IMR-90 (cell line): ENCODE results near the gene CENPVL2.
"Not testable (repeated sequence)": the region's sequence is repeated elsewhere in the genome, so short reads cannot be mapped to it uniquely, and the experiment has no call there.

ENCODE experiments used
- CEBPB ChIP-seq: IDR thresholded peaks from 2 replicates; pipeline ENCODE4 v1.6.1; 2012; ENCODE audit warnings: low read depth, low read length, improper control_type of control experiment
- CTCF ChIP-seq: conservative IDR thresholded peaks from 2 replicates; pipeline ENCODE4 v1.5.1; 2012; ENCODE audit warnings: mild to moderate bottlenecking, low read depth, low read length, improper control_type of control experiment
- FOS ChIP-seq: fragments of 150-350 bp; IDR thresholded peaks from 2 replicates; pipeline ENCODE4 v1.6.1; 2016; ENCODE audit warnings: low read depth, low read length
- MAFK ChIP-seq: IDR thresholded peaks from 2 replicates; pipeline ENCODE4 v1.6.1; 2012; ENCODE audit warnings: low read depth, low read length, improper control_type of control experiment
- MAZ ChIP-seq: IDR thresholded peaks from 2 replicates; pipeline ENCODE4 v1.6.1; 2012; ENCODE audit warnings: low read depth, mild to moderate bottlenecking, low read length, improper control_type of control experiment, moderate library complexity, borderline replicate concordance
- POLR2A ChIP-seq: IDR thresholded peaks from 2 replicates; pipeline ENCODE4 v1.6.1; 2012; ENCODE audit warnings: mild to moderate bottlenecking, low read depth, low read length
- RAD21 ChIP-seq: IDR thresholded peaks from 2 replicates; pipeline ENCODE4 v1.6.1; 2012; ENCODE audit warnings: low read length, improper control_type of control experiment
- RFX5 ChIP-seq: IDR thresholded peaks from 2 replicates; pipeline ENCODE4 v1.8.0; 2012; ENCODE audit warnings: low read depth, mild to moderate bottlenecking, low read length, moderate library complexity
- SMC3 ChIP-seq: fragments of 150-350 bp; IDR thresholded peaks from 2 replicates; pipeline ENCODE4 v1.6.1; 2016; ENCODE audit warnings: low read depth, mild to moderate bottlenecking, antibody characterized with exemption, low read length, moderate library complexity
- USF2 ChIP-seq: fragments of 150-350 bp; IDR thresholded peaks from 2 replicates; pipeline ENCODE4 v1.6.1; 2017; ENCODE audit warnings: mild to moderate bottlenecking, antibody characterized with exemption, low read length, low read depth

- not testable (repeated sequence) for TF ChIP-seq CTCF, POLR2A, MAZ, USF2, CEBPB, RAD21, RFX5, MAFK, FOS, SMC3
Measured at GRCh38 chrX:51710277-51711164, 27.9 kb upstream of the CENPVL2 start, which contains the start of gene CENPVL1.
